K562 (cell line): ENCODE measurements around the gene TCF25. TPM values are rescaled to one million over a fixed set of nuclear protein-coding genes. Genes with fewer than 3 reads are reported as not detected.
A peak's percentile ranks its signal among the peaks of the same experiment; 100 is the strongest.

ENCODE experiments used
- AFF1 ChIP-seq, 2 experiments: fragments of 450-650 bp; IDR thresholded peaks; 2 replicates each; pipeline ENCODE4 v1.6.1; 2018; ENCODE audit warnings: mild to moderate bottlenecking in 2 of 2, low read depth in 1 of 2; ENCODE audit not compliant: partially characterized antibody in 2 of 2
- ARID1B ChIP-seq: fragments of 450-650 bp; IDR thresholded peaks from 2 replicates; pipeline ENCODE4 v1.6.1; 2016; ENCODE audit warnings: antibody characterized with exemption, mild to moderate bottlenecking, inconsistent platforms
- CXXC5 ChIP-seq: fragments of 250-450 bp; sonication (Bioruptor Pico); IDR thresholded peaks from 2 replicates; pipeline ENCODE4 v1.8.0; 2022; ENCODE audit warnings: inconsistent platforms, mild to moderate bottlenecking, moderate library complexity
- HMGN3 ChIP-seq: IDR thresholded peaks from 2 replicates; pipeline ENCODE4 v1.6.1; 2011; ENCODE audit warnings: borderline replicate concordance, low read depth, mild to moderate bottlenecking, mixed read lengths, low read length; ENCODE audit not compliant: insufficient read length; ENCODE audit errors: extremely low read depth
- MEF2D ChIP-seq: conservative IDR thresholded peaks from 2 replicates; pipeline ENCODE4 v1.6.1; 2016; ENCODE audit warnings: low read depth, missing genetic modification characterization, missing compliant biosample characterization
- NBN ChIP-seq: fragments of 450-650 bp; IDR thresholded peaks from 2 replicates; pipeline ENCODE4 v1.6.1; 2016; ENCODE audit warnings: low read depth, mild to moderate bottlenecking
- RBFOX2 ChIP-seq: fragments of 200-400 bp; formaldehyde crosslinking; IDR thresholded peaks from 2 replicates; pipeline ENCODE4 v1.6.1; 2017; ENCODE audit warnings: low read depth, mild to moderate bottlenecking, low read length, moderate library complexity
- ZNF146 ChIP-seq: IDR thresholded peaks from one replicate; pipeline ENCODE4 v1.6.1; 2018; ENCODE audit warnings: missing compliant biosample characterization; ENCODE audit not compliant: unreplicated experiment
- ZNF444 ChIP-seq: fragments of 250-450 bp; sonication (Bioruptor Pico); IDR thresholded peaks from 2 replicates; pipeline ENCODE4 v1.4.0; 2020; ENCODE audit warnings: mild to moderate bottlenecking, moderate library complexity
- polyA plus RNA-seq, 8 experiments: library from polyadenylated mRNA; depleted of rRNA in 4 of 8; stranded (reverse) in 5 of 8; unstranded in 3 of 8; fragments of >200 nt; fragmentation: Nextera tagmentation in 2 of 8; fragmentation: Illumina TruSeq in 1 of 8; extraction: Ambion mirVana in 2 of 8; extraction: Trizol in 1 of 8; gene quantifications; 2 replicates each; pipeline versions ENCODE4 v1.2.1 to v1.2.3, GENCODE V29; 2011 to 2014; ENCODE audit warnings: inconsistent platforms in 1 of 8, missing spikeins in 1 of 8
- total RNA-seq, 7 experiments: library from RNA; depleted of rRNA in 6 of 7; stranded (reverse); fragments of >200 nt in 6 of 7; fragmentation: Illumina TruSeq in 2 of 7; extraction: Trizol in 2 of 7; gene quantifications; 2 replicates each; pipeline versions ENCODE4 v1.2.1 to v1.2.3, GENCODE V29; 2011 to 2021; ENCODE audit warnings: low replicate concordance in 1 of 7
- TF ChIP-seq, protein P1 (sequence below), 2 experiments: fragments of 450-650 bp; IDR thresholded peaks; 2 replicates each; pipeline ENCODE4 v1.6.1; 2016; ENCODE audit warnings: mild to moderate bottlenecking in 2 of 2, borderline replicate concordance in 1 of 2, low read depth in 1 of 2, moderate library complexity in 1 of 2
- TF ChIP-seq, protein P2 (sequence below): fragments of 450-650 bp; IDR thresholded peaks from 2 replicates; pipeline ENCODE4 v1.6.1; 2016; ENCODE audit warnings: missing biosample characterization, missing genetic modification characterization
- TF ChIP-seq, protein P3 (sequence below): fragments of 450-650 bp; formaldehyde crosslinking; IDR thresholded peaks from 2 replicates; pipeline ENCODE4 v1.4.0; 2022; ENCODE audit warnings: missing genetic modification characterization

The TCF25 gene
- total and polyA plus RNA-seq, 9 of the 15 experiments (the other 6 are each of a cell fraction or from before 2014, with no cell fraction given) = 9.0 to 154 (median 83.8) TPM

- TF ChIP-seq AFF1 (IDR thresholded peaks at IDR 0.05; ENCODE audit: low read depth in 1 of 2, partially characterized antibody in 2 of 2) (no peak), ZNF444 (CRISPR knock-in tag) (no peak), ZNF146 (CRISPR knock-in tag) (no peak), RBFOX2 (peak; percentile 75), CXXC5 (CRISPR knock-in tag) (peak; percentile 78), ARID1B (peak; percentile 15; the same call in 1 of the 2 replicates), NBN (no peak), MEF2D (no peak), HMGN3 (peak; percentile 58)
- TF ChIP-seq, protein P1, sequence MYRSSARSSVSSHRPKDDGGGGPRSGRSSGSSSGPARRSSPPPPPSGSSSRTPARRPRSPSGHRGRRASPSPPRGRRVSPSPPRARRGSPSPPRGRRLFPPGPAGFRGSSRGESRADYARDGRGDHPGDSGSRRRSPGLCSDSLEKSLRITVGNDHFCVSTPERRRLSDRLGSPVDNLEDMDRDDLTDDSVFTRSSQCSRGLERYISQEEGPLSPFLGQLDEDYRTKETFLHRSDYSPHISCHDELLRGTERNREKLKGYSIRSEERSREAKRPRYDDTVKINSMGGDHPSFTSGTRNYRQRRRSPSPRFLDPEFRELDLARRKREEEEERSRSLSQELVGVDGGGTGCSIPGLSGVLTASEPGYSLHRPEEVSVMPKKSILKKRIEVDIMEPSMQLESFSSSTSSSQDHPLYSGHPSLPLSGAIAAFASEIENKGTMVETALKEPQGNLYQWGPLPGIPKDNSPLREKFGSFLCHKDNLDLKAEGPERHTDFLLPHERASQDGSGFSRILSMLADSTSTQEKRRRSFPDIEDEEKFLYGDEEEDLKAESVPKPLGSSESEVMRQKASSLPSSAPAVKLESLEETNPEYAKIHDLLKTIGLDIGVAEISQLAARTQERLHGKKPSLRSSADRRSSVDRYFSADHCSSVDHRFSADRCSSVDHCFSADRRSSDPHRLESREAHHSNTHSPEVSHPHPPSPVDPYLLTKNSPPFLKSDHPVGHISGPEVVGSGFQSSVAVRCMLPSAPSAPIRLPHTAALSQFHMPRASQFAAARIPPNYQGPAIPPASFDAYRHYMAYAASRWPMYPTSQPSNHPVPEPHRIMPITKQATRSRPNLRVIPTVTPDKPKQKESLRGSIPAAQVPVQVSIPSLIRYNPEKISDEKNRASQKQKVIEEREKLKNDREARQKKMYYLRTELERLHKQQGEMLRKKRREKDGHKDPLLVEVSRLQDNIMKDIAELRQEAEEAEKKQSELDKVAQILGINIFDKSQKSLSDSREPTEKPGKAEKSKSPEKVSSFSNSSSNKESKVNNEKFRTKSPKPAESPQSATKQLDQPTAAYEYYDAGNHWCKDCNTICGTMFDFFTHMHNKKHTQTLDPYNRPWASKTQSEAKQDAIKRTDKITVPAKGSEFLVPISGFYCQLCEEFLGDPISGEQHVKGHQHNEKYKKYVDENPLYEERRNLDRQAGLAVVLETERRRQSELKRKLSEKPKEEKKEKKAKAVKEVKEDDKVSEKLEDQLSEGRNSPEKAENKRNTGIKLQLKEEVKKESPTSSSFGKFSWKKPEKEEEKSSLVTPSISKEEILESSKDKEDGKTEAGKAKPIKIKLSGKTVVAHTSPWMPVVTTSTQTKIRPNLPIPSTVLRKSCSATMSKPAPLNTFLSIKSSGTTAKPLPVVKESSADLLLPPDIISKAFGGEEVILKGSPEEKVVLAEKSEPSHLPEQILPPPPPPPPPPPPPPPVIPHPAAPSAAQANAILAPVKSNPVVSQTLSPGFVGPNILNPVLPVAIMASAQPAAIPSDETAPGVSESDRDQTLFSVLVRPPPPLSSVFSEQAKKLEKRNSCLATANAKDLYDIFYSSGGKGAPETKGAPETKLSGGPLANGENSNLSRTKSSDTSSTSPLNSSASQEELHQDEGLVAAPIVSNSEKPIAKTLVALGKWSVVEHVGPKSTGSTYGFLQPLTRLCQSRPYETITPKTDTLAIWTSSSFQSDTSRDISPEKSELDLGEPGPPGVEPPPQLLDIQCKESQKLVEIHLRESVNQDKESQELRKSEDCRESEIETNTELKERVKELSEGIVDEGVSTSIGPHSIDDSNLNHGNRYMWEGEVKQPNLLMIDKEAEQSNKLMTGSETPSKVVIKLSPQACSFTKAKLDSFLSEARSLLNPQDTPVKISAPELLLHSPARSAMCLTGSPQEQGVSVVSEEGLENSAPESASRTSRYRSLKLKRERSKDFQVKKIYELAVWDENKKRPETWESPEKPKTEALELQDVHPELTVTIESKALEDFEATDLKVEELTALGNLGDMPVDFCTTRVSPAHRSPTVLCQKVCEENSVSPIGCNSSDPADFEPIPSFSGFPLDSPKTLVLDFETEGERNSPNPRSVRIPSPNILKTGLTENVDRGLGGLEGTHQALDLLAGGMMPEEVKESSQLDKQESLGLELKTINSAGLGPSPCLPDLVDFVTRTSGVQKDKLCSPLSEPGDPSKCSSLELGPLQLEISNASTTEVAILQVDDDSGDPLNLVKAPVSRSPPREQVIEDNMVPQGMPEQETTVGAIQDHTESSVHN (IDR thresholded peaks at IDR 0.05; ENCODE audit: borderline replicate concordance in 1 of 2, low read depth in 1 of 2) = no peak
- TF ChIP-seq, protein P2, sequence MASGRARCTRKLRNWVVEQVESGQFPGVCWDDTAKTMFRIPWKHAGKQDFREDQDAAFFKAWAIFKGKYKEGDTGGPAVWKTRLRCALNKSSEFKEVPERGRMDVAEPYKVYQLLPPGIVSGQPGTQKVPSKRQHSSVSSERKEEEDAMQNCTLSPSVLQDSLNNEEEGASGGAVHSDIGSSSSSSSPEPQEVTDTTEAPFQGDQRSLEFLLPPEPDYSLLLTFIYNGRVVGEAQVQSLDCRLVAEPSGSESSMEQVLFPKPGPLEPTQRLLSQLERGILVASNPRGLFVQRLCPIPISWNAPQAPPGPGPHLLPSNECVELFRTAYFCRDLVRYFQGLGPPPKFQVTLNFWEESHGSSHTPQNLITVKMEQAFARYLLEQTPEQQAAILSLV (tag) = no peak
- TF ChIP-seq, protein P3, sequence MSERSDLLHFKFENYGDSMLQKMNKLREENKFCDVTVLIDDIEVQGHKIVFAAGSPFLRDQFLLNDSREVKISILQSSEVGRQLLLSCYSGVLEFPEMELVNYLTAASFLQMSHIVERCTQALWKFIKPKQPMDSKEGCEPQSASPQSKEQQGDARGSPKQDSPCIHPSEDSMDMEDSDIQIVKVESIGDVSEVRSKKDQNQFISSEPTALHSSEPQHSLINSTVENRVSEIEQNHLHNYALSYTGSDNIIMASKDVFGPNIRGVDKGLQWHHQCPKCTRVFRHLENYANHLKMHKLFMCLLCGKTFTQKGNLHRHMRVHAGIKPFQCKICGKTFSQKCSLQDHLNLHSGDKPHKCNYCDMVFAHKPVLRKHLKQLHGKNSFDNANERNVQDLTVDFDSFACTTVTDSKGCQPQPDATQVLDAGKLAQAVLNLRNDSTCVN = no peak
These were observed 44.5 kb downstream of the TCF25 start (continued) for GRCh38 chr16:89917773-89918452.
